GM19328 (cell line): ENCODE results near the gene COX6B1.
"Not testable (repeated sequence)": the region's sequence is repeated elsewhere in the genome, so short reads cannot be mapped to it uniquely, and the experiment has no call there.

Experiments
- ATAC-seq: cut with Tn5 transposase; IDR thresholded peaks from one replicate; pipeline ENCODE4 v1.9.1; 2021; ENCODE audit warnings: mild to moderate bottlenecking, moderate library complexity; ENCODE audit not compliant: unreplicated experiment

The COX6B1 gene

DNA sequence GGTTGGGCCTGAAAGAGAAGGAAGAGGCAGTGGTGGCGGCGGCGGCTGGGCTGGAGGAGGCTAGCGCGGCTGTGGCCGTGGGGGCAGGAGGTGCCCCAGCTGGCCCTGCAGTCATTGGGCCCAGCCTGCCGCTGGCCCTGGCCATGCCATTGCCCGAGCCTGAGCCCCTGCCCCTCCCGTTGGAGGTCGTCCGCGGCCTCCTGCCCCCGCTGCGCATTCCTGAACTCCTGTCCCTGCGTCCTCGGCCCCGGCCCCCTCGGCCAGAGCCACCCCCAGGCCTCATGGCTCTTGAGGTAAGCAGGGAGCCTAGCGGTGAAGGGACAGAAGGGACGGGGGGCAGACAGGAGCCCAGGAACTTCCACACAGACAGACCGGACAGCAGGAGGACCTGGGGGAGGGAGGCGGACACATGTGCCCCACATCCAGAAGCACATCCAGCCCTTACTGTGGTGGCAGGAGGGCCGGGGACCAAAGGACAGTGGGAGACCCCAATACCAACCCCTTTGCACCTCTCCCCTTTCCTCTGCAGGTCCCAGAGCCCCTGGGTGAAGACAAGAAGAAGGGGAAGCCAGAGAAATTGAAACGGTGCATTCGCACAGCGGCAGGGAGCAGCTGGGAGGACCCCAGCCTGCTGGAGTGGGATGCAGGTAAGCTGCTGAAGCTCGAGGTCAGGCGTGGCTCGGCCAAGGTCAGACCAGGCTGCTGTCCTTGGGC, 14.2 kb upstream of the COX6B1 start:
- no peak for ATAC-seq

- ATAC-seq: no peak
Observed at GRCh38 chr19:35636651-35637050, 11.5 kb upstream of the COX6B1 start.

GRCh38 chr19:35637165-35637564, 11.0 kb upstream of the COX6B1 start:
- ATAC-seq: no peak

- no peak for ATAC-seq
Observed at GRCh38 chr19:35639321-35639639, 8.8 kb upstream of the COX6B1 start.

- no peak for ATAC-seq
Observed at GRCh38 chr19:35639863-35640262, 8.3 kb upstream of the COX6B1 start.

- no peak for ATAC-seq
Observed at GRCh38 chr19:35641515-35642151, 6.5 kb upstream of the COX6B1 start, which contains the start of gene ETV2. Gene ETV2 (plus strand): TSS chr19:35641745. CDS start chr19:35642461, 716 bp downstream.

DNA sequence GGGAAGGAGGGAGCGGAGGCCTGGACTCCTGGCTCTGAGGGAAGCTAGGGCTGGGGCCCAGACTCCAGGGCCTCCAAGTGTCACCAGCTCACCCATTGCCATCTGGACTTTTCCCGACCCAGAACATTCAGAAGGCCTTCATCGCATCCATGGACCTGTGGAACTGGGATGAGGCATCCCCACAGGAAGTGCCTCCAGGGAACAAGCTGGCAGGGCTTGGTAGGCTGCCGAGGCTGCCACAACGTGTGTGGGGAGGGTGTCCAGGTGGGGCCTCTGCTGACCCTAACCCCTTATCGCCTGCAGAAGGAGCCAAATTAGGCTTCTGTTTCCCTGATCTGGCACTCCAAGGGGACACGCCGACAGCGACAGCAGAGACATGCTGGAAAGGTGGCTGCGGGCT, 5.8 kb upstream of the COX6B1 start:
- ATAC-seq: no peak

DNA sequence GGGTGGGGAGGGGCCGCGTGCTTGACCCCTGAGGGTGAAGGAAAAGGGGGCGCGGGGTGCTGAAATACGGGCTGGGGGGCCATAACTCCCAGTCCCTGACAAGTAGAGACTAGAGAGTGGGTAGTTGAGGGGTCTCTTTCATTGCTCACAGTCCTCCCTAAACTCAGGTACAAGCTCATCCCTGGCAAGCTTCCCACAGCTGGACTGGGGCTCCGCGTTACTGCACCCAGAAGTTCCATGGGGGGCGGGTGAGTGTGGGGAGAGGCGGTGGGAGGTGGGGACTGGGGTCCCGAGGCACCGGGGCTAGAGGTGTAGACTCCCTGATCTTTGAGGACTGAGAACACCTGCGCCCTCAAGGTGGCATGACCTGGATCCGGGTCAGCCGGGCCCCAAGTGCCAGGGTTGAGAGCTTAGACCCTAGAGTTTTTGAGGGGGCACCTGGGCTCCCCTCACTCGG, 5.3 kb upstream of the COX6B1 start:
- ATAC-seq: no peak

GRCh38 chr19:35643255-35644205, 4.6 kb upstream of the COX6B1 start:
- ATAC-seq: peak; percentile 32

- peak; percentile 61 for ATAC-seq
Observed at GRCh38 chr19:35644206-35644986, 3.7 kb upstream of the COX6B1 start.

DNA sequence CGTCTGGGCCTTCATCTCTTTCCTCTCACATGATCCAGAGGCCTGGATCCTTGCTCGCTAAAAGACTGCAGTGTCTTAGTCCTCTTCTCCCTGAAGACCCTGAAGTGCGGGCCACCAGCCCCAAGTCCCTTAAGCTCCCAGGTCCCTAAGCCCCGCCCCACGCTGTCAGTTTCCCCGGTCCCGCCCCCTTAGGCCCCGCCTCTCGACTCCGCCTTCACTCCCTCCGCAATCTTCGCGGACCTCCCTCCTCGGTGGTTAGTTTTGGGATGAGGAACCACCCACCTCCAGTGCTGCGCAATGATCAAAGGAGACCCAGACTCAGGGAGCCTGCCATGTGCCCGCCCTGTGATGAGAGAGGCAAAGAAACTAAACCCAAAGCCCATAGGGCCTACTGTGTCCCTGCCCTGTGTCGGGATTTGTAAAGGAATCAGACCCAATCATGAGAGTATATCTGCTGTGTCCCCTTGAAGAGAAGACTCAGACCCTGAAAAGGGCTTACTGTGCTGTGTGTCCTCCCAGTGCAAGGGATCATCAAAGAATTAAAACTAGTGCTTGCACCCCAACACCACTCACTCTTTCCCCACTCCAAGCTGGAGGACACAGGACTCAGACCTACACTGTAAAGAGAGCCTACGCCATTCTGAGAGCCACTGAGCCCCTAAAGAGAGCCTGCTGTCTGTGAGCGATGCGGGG, 3.0 kb upstream of the COX6B1 start:
- no peak for ATAC-seq

- ATAC-seq: no peak
Observed at GRCh38 chr19:35645680-35646511, 2.2 kb upstream of the COX6B1 start.

DNA sequence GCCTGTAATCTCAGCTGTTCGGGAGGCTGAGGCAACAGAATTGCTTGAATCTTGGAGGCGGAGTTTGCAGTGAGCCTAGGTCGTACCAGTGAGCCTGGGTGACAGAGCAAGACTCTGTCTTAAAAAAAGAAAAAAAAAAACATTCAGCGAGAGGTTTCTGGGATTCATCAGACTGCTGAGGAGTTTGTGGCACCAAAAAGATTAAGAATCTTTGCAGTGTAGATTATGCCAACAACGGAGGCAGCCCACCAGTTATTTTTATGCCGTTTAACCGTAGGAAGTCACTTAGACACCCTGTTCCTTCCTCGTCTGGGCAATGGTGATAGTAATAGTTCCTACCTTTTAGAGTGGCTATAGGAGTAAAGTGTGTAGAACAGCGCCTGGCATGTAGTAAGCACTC, 2.5 kb downstream of the COX6B1 start:
- ATAC-seq: no peak

- not testable (repeated sequence) for ATAC-seq
Observed at GRCh38 chr19:35654828-35655227, 6.7 kb downstream of the COX6B1 start.

GRCh38 chr19:35655600-35655999, 7.5 kb downstream of the COX6B1 start:
- no peak for ATAC-seq

DNA sequence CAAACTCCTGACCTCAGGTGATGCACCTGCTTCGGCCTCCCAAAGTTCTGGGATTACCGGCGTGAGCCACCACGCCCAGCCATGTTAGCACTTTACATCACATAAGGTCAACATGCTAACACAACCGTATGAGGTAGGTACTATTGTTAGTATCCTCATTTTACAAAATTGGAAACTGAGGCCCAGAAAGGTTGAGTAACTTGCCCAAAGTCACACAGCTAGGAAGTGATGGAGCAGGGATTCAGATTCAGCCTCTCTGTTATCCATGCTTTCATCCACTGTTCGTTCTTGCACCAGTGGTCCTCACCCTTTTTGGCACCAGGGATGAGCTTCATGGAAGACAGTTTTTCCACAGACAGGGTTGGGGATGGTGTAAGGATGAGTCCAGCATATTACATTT, 8.6 kb downstream of the COX6B1 start:
- no peak for ATAC-seq

GRCh38 chr19:35657904-35658700, 10.0 kb downstream of the COX6B1 start:
- no peak for ATAC-seq

- no peak for ATAC-seq
Observed at GRCh38 chr19:35661995-35662340, 13.8 kb downstream of the COX6B1 start.

DNA sequence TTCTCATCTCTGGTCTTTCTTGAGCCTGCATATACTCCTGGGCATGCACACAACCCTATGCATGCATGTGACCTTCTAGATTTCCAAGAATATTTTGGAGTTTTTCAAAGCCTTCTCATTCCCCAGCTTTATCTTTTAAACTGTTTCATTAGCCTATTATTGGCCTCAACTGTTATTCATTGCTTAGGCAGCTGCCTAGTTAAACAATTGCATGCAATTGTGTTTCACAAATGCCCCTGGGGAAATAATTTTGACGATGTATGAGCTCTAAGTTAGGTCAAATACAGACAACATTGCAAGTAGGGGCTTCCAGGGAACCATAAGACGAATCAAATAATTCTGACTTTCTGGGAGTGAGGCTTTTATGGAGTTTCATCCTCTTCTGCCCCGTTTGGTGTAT, 15.9 kb downstream of the COX6B1 start:
- no peak for ATAC-seq
